Measurements from ENCODE around the gene MYEF2. TPM values are rescaled to one million over a fixed set of nuclear protein-coding genes. Genes with fewer than 3 reads are reported as not detected.

MYEF2 gene
- total RNA-seq, 1 experiment from 2014 or later, result 112 TPM

DNA sequence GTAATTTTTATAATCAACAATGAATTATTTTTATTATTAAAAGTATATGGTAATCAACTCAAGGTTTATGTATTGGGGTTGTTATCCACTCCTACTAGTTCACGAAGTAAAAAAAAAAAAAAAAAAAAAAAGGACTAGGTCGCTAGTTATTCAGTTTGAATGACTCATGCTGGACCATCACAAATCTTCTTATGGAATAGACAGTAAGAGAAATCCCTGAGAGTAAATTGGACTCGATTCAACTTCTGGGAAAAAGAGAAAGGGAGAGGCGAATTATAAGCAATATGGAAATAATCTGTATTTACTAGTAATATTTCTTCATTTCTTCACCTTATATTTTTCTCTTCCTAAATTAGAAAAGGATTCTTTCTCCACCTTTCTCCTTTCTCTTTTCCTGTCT is 2.0 kb downstream of the MYEF2 start:
- Histone ChIP-seq H3K4me1 (ENCODE audit: insufficient read depth, low read length, poor library complexity, severe bottlenecking) (peaks cover 11% of the 10 kb centered on the region), H3K36me3 (ENCODE audit: insufficient read depth, low read length, poor library complexity, severe bottlenecking) (no peaks in the 10 kb centered on the region), H3K9me3 (ENCODE audit: low read depth, low read length, poor library complexity, severe bottlenecking) (peaks cover 23% of the 10 kb centered on the region), H3K27ac (ENCODE audit: low read depth, low read length, poor library complexity, severe bottlenecking) (no peak overlapping the region), H3K27me3 (replicated peaks; ENCODE audit: insufficient read depth, low read depth, low read length, poor library complexity) (no peaks in the 10 kb centered on the region), H3K4me3 (ENCODE audit: low read depth, low read length, poor library complexity, severe bottlenecking) (peak overlapping the region; percentile 74)
- ChIA-PET POLR2A (ENCODE audit: low non-redundant PET) (no interaction called here), CTCF (no interaction called here)
- TF ChIP-seq, protein P1, sequence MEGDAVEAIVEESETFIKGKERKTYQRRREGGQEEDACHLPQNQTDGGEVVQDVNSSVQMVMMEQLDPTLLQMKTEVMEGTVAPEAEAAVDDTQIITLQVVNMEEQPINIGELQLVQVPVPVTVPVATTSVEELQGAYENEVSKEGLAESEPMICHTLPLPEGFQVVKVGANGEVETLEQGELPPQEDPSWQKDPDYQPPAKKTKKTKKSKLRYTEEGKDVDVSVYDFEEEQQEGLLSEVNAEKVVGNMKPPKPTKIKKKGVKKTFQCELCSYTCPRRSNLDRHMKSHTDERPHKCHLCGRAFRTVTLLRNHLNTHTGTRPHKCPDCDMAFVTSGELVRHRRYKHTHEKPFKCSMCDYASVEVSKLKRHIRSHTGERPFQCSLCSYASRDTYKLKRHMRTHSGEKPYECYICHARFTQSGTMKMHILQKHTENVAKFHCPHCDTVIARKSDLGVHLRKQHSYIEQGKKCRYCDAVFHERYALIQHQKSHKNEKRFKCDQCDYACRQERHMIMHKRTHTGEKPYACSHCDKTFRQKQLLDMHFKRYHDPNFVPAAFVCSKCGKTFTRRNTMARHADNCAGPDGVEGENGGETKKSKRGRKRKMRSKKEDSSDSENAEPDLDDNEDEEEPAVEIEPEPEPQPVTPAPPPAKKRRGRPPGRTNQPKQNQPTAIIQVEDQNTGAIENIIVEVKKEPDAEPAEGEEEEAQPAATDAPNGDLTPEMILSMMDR (conservative IDR thresholded peaks at IDR 0.05; ENCODE audit: low read depth, low read length), result no peak
- TF ChIP-seq EZH2 (IDR thresholded peaks at IDR 0.05; ENCODE audit: borderline replicate concordance, low read depth, low read length, poor library complexity, severe bottlenecking), result no peak
- BruUV-seq (replicated peaks), result no TSS peak
- peak; percentile 61 for DNase-seq (ENCODE audit: low spot score)
- intact Hi-C loops (cut with micrococcal nuclease; ENCODE audit: unreplicated experiment), result no loop called here

GRCh38 chr15:48175126-48175525 is 3.0 kb downstream of the MYEF2 start:
- no peaks in the 10 kb centered on the region for H3K36me3 ChIP-seq (ENCODE audit: insufficient read depth, low read length, poor library complexity, severe bottlenecking)
- ChIA-PET POLR2A (ENCODE audit: low non-redundant PET) (no interaction called here), CTCF (no interaction called here)
- no peak for DNase-seq (ENCODE audit: low spot score)
- peaks cover 23% of the 10 kb centered on the region for H3K9me3 ChIP-seq (ENCODE audit: low read depth, low read length, poor library complexity, severe bottlenecking)
- intact Hi-C loops (cut with micrococcal nuclease; ENCODE audit: unreplicated experiment), result no loop called here
- no TSS peak for BruUV-seq (replicated peaks)
- H3K27ac ChIP-seq (ENCODE audit: low read depth, low read length, poor library complexity, severe bottlenecking), result no peak overlapping the region
- no peaks in the 10 kb centered on the region for H3K27me3 ChIP-seq (replicated peaks; ENCODE audit: insufficient read depth, low read depth, low read length, poor library complexity)
- H3K4me1 ChIP-seq (ENCODE audit: insufficient read depth, low read length, poor library complexity, severe bottlenecking), result peaks cover 15% of the 10 kb centered on the region
- no peak overlapping the region for H3K4me3 ChIP-seq (ENCODE audit: low read depth, low read length, poor library complexity, severe bottlenecking)
- TF ChIP-seq, protein P1 (conservative IDR thresholded peaks at IDR 0.05; ENCODE audit: low read depth, low read length), result no peak
- TF ChIP-seq EZH2 (IDR thresholded peaks at IDR 0.05; ENCODE audit: borderline replicate concordance, low read depth, low read length, poor library complexity, severe bottlenecking), result no peak

GRCh38 chr15:48170981-48171380 is 7.1 kb downstream of the MYEF2 start:
- CTCF ChIA-PET, result no interaction called here
- H3K9me3 ChIP-seq (ENCODE audit: low read depth, low read length, poor library complexity, severe bottlenecking), result peaks cover 23% of the 10 kb centered on the region
- intact Hi-C loops (cut with micrococcal nuclease; ENCODE audit: unreplicated experiment), result no loop called here
- POLR2A ChIA-PET (ENCODE audit: low non-redundant PET), result no interaction called here
- no peaks in the 10 kb centered on the region for H3K27me3 ChIP-seq (replicated peaks; ENCODE audit: insufficient read depth, low read depth, low read length, poor library complexity)
- no TSS peak for BruUV-seq (replicated peaks)
- TF ChIP-seq, protein P1 (conservative IDR thresholded peaks at IDR 0.05; ENCODE audit: low read depth, low read length), result no peak
- no peak for TF ChIP-seq EZH2 (IDR thresholded peaks at IDR 0.05; ENCODE audit: borderline replicate concordance, low read depth, low read length, poor library complexity, severe bottlenecking)
- DNase-seq (ENCODE audit: low spot score), result peak; percentile 78
- H3K36me3 ChIP-seq (ENCODE audit: insufficient read depth, low read length, poor library complexity, severe bottlenecking), result peaks cover 15% of the 10 kb centered on the region
- no peak overlapping the region for H3K4me3 ChIP-seq (ENCODE audit: low read depth, low read length, poor library complexity, severe bottlenecking)
- H3K27ac ChIP-seq (ENCODE audit: low read depth, low read length, poor library complexity, severe bottlenecking), result no peak overlapping the region
- peaks cover 4% of the 10 kb centered on the region for H3K4me1 ChIP-seq (ENCODE audit: insufficient read depth, low read length, poor library complexity, severe bottlenecking)
